GM19467 (cell line): ENCODE measurements around the gene ZPR1.

ENCODE experiments used
- ATAC-seq: cut with Tn5 transposase; IDR thresholded peaks from one replicate; pipeline ENCODE4 v1.9.1; 2021; ENCODE audit warnings: mild to moderate bottlenecking, moderate library complexity; ENCODE audit not compliant: unreplicated experiment

The ZPR1 gene

DNA sequence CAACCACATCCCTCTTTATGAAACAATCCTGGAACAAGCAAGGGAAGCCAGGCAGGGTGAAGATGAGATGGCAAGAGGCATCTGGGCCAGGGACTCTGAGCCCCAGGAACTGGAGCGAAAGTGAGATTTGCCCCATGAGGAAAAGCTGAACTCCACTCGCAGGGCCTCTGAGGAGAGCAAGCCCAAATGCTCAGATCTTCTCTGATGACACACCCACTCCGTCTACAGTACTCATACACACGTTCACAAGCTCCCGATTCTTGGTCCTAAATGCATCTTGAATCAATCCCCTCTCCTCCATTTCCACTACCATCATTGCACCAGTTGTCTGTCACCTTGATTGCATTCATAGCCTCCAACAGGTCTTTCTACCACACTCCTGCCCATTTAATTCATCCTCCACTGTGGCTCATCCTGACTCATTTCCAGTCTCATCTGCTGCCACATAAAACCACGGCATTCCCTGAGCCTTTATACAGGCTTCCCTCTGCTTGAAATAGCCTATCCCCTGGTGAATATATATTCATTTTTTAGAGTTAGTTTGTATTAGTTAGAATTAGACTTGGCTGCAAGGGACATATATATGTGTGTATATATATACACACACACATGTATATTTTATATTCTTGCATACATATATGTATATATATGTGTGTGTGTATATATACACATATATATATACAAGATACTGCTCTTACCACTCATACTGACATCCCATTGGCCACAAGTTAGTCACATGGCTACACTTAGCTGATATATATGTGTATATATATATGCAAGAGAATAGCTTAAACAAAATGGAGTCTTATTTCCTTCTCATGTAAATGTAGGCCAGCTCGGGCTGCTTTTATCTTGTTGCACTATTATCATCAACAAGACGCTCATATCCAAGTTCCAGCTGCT is 5.3 kb upstream of the ZPR1 start:
- no peak for ATAC-seq

DNA sequence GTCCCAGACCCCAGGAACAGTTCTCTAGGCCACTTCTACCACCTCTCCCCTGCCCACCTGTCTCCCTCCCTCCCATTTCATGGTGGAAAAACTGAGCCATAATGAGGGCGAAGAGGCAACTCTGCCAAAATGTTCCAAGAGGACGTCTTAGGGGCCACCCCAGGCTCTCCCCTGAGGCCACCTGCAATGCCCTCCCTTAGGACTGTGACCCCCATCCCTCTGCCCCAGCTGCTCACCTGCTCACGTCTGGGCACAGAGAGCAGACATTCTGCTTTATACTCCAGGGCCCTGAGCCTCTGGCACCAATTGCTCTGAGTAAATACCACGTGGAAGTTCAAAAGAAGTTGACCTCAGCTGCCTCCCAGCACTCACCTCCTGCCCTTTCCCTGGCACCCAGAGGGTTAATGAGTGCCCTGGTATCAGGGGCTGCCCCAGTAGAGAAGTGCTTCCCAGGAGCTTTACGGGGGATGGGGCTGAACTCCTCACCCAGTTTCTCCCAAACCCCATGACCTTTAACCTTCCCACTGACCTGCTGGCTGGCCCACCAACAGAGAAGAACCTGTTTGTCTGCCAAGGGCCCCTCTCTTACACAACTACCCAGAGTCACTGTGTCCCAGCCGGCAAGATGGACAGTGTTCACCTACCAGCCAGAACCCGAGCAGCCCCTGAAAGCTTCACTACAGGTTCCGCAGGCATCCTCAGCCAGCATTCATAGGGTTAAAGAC is 4.5 kb upstream of the ZPR1 start:
- ATAC-seq = no peak

DNA sequence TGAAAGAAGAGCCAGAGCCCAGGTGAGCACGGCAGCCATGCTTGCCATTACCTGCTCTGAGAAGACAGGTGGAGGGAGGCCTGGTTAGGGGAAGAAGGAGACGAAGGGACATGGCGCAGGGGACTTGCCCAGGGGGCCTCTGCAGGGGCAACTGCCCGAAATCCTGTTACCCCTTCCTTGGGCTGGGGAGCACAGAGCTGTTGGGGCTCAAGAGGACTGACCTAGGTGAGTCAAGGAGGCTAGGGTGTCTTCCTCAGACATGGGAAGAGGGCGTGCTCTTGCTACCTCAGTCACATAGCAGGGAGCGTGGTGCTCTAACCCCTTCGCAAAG is 4.0 kb upstream of the ZPR1 start, which contains the start of gene APOA5:
Gene APOA5, minus strand, starts transcription at position 67 of the 331 bp plus-strand sequence. Its CDS starts 19 bp downstream, at position 48.
- no peak for ATAC-seq

DNA sequence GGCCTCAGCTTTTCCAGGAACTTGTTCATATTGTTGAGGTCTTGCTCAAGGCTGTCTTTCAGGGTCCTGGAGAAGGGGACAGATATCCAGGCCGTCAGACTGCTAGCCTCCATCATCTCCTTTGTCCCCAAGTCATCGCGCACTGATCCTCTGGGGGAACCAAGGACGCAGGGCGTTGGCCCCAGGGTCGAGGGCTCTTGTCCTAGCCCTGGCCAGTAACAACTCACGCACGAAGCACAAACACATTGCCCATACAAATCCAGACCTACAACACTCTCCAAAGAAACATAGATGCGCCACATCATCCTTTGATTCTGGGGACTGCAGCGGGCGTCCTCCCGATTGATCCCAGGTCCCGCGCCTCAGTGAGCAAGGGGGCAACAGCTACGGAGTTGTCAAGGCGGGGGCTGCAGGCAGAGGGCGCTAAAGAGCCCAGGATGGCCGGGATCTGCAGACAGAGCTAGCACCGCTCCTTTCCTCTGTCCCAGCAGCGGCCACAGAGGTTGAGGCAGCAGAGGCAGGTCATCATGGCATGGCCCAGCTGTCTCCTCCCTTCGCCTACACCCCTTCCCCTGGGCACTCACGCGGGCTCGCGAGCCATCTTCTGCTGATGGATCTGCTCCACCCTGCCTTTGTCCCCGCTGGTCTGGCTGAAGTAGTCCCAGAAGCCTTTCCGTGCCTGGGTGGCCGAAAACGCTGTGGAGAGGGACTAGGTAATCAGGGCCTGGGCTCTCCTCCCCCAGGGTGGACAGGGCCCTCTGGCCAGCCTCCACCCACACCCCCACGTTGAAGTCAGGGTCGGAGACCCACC is 3.4 kb upstream of the ZPR1 start:
- no peak for ATAC-seq

DNA sequence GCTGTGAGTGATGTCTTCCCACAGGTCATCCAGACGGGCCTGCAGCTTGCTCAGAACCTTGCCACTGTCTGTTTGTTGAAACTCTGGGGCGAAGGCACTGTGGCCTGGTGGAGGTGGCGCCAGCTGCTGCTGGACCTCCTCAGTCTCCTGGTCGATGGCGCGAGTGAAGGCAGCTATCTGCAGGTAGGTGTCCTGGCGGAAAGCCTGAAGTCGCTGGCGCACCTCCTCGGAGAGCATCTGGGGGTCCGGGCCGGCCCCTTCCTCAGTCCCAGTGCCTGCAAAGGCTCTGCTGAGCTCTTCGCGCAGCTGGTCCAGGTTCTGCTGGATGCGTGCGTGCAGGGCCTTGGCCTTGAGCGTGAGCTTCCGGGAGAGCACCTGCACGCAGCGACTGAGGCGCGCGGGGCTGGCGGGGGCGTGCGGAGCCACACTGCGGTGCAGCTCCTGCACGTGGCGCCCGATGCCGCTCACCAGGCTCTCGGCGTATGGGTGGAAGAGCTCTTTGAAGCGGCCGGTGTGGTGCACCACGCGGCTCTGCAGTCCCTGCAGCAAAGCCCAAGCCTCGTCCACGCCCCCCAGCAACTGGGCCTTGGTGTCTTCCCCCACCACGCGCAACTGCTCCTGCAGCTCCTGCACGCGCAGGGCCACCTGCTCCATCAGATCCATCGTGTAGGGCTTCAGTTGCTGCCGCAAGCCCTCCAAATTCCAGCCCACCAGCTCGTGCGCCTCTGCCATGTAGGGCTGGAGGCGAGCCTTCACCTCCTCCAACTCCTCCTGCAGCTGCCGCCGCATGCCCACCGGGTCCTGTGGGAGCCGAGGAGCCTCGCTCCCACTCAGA is 2.6 kb upstream of the ZPR1 start:
- ATAC-seq = no peak

DNA sequence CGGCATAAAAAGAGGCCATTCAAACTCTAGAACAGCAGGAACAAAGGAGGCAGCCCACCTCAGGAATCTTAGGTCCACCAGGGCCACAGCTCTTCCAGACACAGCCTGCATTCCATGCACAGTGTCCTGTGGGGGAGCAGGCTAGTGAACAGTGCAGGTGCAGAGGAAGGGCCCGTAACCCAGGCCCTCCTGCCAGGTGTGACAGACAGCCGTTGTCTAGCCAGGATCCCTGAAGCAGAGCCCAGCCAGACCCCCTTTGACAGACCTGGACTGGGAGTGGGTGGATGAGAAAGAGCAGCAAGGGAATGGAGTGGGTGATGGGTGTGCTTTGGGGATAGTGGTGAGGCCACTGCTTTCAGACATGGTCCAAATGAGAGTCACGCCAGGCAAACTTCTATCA is 1.2 kb upstream of the ZPR1 start:
- no peak for ATAC-seq

DNA sequence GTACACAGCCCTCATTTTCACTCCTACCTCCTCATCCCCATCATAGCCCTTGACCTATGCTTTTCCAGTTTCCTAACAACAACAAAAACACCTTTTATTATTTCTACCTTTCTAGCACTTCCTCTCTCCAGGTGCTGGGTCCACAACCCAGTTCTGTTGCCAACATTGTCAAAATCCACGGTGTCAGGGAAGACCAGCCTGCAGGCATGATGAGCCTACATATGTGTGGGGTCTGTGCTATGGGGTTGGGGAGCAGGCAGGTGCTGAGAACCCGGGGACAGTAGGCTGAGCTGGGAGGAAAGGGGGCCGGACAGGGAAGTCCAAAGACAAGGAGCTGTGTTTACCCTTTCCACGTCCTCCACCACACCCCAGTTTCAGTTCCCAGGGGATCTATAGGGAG is 711 bp upstream of the ZPR1 start:
- ATAC-seq = no peak

DNA sequence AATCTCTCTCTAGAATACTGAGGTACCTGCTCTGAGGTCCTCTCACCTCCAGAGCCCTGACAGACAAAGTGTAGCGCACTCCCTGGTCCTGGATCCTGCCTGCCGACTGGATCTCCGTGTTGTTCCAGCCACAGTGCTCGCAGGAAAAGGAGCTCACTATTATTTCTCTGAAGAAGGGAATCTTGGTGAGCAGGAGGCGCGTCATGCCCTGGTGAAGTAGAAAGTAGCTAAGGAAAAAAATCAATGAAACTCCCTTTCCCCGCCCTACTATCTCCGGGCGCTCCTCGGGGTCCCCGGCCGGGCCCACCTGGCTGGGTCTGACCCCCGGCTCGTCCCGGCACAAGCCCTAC is 412 bp downstream of the ZPR1 start:
- peak; percentile 12 for ATAC-seq

DNA sequence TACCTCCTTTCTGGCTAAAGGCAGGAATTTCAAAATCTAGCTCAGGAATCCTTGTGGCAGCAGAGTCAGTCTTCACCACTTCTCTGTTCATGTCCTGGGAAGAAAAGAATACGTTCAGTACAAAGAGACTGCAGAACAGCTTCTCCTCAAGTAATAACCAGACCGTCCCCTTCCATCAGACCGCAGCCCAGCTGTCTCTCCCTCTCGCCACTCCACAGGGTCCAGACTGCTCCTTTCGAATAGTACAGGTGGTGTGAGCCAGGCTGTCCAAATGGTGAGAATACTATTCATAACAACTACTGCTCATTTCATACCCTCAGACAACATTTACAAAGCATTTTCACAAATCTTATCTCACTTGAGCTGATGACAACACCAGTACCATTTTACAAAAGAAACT is 857 bp downstream of the ZPR1 start:
- ATAC-seq = no peak

DNA sequence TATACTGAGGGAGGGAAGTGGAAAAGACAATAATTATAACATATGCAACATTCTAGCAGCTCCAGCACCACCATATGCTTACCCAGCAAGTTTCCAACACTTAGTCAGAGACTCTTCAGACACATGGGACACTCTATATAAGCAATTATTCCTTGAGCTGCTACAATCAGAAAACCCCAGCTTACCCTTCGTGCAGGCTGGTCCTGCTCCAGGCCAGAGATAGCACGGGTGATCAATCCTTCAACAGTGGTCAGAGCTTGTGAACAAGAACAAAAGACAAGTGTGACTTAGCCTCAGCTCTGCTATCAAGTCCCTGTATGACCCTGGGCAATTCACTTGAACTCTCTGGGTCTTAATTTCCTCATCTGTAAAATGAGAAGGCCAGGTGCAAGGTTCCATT is 1.5 kb downstream of the ZPR1 start:
- ATAC-seq = no peak

DNA sequence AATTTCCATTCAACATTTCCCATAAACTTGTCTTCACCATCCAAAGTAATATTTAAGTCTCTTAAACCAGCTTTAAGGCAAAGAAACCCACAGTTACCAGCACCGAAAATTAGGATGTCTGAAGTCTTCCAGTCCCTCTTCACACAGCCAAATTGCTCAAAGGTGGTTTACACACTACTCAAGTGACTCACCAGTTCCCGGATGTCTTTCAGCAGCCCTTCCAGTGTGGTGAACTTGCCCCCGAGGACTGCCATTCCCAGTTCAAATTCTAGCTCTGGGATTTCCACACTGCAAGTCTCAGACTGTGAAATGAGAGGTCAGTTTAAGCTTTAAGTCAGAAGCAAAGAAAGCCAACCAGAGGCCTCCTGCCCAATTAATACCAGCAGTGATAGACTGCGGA is 5.1 kb downstream of the ZPR1 start:
- ATAC-seq = no peak

DNA sequence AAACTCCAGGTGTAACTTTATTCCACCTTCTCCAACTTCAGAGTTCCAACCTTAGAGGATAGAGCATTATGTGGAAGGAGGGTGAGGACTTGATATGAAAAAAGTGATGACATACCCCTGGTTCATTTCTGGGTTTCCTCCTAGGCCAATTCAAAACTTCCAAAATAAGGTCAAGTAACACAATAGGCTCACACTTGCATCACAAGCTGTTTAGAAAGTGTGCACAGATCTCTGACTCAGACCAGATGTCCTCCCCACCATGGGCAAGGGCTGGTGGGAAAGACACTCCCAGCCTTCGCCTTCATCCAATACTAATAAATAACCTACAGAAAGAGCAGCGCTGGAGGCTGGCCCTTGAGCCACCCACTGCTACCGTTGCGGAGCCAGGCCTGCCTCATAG is 9.3 kb downstream of the ZPR1 start:
- no peak for ATAC-seq

DNA sequence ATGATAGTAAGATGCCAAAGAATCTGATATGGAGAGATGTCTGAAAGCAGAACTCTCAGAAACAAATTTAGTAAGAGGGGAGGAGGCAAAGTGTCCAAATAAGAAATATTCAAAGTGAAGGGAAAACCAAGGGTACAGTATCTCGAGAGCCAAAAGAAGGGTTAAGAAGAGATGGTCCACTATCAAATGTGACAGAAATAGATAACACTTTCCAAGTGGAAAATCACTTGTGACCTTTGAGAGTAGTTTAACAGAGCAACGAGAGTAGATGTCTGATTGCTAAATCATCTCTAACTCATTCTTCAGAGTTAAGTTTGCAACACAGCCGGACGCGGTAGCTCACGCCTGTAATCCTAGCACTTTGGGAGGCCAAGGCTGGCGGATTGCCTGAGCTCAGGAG is 10.8 kb downstream of the ZPR1 start:
- no peak for ATAC-seq

DNA sequence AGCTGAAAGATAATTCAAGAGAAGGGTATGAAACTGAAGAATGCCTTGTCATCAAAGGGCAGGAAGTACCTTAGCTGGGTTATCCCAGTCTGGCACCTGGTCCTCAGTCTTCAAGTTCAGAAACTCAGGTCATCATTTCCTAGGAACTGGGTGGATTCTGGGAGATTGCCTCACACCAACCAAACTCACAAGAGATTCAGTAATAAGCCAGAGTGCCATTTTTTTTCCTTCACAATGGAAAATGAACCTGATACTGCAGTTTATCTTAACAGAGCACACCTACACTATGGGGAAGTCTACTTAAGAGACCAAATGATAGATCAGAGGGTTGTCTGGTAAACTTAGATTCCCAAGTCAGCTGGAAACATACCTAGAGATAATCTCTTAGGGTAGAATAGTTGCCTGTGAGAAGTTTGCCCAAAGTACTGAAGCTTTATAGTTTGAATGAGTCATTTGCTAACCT is 11.3 kb downstream of the ZPR1 start:
- ATAC-seq = no peak

DNA sequence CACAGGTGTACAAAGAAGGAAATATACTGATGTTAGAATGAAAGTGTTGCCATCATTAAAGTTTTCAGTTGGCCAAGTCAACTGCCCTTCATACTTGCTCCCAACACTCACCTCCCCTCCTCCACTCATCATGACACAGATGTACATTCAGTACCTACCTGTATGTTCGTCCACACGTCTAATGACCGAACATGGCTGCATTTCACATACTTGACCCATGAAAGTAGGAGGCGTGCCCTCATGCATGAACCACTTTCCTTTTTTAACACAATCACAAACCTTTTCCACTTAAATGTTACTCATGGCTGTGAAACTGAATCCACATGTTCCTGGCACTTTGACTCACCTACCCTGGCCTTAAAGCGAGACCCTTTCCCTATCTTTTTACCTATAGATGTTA is 11.8 kb downstream of the ZPR1 start:
- ATAC-seq = no peak

DNA sequence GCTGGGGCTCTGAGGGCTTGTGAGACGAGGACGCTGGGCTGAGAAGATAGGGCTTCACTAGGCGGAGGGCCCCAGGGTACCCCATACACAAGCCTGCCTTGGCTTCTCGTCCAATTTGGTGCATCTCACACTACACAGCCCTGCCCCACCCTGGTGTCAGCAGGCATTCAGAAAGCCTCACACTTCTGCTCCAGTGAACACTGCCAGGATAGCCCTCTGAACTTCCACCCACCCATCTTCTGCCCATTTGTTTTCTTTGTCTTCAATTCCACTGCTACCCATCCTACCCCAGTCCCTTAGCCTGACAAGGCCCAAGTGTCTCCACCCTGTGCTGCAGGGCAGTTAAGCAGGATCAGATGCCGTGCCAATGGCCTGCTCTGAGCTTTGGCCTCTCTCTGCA is 13.2 kb downstream of the ZPR1 start:
- no peak for ATAC-seq

DNA sequence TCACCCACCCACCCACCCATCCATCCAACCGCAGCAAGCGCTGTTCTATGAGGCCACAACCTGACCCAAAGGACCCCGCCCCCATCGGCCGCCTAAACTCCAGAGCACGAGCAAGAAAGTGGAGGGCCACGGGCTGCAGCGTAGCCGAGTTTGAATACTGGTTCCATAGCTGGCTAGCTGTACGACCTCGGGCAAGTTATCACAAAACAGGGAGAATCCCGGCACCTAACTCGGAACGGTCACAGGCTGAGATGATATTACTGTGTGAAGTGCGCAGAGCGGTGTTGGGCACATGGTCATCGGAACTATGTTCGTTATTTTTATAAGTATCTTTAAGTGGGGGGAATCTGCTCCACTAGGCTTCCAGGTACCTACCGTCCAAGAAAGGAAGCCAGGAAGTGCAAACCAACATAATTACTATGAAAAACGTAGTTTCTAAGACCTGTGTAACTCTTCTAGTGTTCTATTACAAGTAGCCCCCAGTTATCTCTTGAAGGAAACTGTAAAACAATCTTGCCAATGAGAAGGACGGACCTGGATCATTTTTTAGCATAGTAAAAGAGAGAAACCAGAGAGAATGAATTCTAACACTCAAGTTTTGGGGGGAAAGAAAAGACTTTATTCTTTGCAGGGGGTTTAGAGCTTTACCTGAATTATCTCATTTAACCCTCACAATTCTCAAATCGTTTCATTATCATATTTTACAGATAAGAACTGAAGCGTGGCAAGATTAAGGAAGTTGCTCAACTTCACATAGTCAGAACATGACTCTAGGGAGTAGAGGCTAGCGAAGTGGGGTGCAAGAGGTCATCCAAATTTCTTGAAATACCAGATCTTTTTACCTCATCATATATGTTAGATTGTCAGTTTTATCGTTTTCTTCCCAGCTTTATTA is 14.4 kb downstream of the ZPR1 start:
- ATAC-seq = peak; percentile 4

DNA sequence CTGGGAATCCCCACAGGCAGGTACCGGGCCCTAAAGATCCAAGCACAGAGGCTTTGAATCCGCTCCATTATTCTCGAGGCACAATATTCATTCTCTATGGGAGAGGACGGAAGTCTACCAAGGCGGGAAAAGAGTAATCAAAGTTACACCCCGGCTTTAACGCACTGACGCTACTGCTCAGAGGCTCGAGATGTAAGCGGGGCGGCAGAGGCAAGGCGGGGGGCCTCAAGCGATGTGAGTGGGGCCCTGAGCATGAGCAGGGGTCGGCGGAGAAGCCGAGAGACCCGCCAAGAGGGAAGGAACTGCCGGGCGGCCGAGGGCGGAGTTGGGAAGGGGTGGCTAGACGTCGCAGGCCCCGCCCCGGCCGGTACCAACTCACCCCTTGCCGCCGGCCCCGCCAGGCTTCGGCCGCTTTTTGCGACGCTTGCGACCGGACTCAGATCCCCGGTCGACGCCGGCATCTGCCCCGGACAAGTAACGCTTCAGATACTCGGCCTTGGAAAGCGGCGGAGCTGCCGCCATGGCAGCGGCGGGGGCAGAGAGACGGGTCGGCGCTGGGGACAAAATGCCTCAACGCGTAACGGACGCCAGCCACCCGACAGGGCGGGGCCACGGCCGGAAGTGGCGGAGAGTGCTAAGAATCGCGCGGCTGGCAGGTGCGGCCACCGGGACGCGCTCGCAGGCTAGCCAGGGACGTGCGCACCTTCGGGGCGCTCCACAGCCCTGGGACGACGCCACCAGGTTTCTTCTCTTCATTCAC is 15.2 kb downstream of the ZPR1 start, which contains the start of gene BUD13:
Gene BUD13, minus strand, starts transcription at position 545 of the 760 bp plus-strand sequence. Its CDS starts 23 bp downstream, at position 522.
- ATAC-seq = peak; percentile 84

DNA sequence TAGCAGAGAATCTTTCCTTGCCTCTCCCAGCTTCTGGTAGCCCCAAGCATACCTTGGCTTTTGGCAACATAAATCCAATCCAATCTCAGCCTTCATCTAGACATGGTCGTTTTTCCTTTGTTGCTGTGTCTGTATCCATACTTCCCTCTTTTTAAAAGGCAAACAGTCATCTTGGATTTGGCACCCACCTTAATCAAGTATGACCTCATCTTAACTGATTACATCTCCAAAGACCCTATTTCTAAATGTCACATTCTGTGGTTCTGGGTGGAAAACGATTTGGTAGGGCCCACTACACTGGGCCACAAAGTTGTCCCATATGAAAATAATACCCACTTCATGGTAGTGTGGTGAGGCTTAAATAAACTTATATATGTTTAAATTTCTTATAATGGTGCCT is 15.9 kb downstream of the ZPR1 start:
- no peak for ATAC-seq
